GM21515 (cell line): ENCODE results near the gene OST4.

Source experiments
- ATAC-seq: cut with Tn5 transposase; IDR thresholded peaks from one replicate; pipeline ENCODE4 v1.9.1; 2021; ENCODE audit not compliant: unreplicated experiment

Gene OST4

DNA sequence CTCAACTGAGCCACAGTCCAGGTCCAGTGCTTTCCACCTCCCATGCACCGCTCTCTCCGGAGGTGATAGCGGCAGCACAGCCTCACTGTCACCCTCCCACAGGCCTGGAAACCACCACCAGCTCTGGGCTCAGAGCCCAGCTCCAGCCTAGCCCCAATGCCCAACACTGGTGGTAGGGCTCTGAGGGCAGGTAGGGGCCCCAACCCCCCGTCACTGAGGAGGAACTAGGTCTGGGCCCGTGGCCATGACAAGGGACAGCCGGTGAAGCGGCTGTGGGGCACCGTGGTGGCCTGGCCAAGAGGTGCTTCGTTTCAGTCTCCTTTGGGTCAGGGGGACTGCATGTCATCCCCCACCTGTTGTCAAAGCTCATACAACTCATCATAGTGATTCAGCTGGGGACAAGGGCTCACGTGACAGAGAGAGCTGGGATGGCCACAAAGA, 44.2 kb downstream of the OST4 start:
- ATAC-seq: no peak

DNA sequence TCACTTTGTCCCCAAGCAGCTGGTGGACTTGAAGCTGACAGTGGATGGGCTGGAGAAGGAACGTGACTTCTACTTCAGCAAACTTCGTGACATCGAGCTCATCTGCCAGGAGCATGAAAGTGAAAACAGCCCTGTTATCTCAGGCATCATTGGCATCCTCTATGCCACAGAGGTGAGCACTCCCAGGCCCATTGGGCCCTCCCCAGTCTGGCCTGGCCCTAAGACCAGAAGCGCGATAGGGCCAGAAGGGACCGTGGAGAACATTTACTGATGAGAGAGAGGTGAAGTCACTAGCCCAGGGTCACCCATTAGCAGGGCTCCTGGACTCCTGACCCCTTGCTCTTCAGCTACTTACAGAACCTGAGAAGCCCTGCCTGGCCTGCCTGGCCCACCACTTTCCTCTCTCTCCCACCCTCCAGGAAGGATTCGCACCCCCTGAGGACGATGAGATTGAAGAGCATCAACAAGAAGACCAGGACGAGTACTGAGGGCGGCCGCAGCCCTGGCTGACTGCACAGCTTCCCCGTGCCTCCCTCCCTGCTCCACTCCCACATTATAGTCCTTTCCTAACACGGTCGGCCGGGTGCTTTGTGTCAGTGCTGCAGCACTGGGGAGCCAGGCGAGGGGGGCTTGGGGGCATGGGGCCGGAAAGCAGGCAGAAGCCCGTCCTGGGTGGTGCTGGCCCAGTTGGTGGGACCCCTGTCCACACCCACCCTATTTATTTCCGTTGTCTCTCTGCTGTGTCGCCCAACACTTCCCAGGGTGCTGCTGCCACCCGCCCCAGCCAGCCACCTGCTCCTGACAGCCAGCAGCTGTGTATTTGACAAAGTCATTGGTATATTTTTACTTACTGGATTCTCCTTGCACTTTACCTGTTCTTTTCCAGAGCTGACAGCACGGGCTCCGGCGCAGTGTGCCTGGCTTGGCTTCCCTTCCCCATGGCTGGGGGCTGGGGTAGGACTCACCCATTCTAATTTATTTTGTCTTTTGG, 45.3 kb downstream of the OST4 start:
- no peak for ATAC-seq

DNA sequence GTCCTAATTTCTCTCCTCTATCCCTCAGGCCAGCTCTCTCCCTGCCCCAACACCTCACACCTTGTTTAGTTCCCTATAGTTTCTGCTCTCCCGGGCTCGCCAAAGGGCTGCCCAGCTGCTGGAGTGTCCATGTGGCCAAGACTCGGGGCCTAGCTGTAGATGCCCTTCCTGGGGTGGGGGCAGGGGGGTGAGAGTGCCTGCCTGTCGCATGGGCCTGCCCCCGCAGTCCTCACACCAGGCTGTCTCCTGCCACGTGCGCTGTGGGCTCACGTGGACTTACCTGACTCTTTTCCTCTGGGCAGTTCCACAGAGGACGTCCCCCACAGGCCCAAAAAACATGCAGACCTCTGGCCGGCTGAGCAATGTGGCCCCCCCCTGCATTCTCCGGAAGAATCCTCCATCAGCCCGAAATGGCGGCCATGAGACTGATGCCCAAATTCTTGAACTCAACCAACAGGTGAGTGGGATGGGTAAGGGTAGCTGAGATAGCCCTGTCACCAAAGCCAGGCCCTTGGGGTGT, 46.1 kb downstream of the OST4 start:
- ATAC-seq: no peak

DNA sequence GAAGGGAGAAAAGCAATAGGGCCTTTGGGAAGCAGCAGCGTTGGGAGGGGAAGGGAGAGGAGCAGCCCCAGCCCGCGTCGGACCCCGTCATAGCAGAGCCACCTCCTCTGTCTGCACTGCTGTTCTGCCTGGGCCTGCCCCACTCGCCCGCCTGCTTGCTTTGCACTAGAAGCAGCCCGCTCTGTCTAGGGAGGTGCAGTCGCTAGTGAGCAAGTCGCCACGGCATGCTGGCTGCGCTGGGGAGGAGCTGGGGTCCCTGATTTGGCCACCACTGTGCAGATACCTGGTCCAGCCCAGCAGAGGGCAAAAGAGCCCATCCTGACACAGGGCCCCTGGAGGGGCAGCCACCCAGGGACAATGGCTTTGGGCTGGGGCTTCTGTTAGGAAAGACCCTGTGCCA, 46.6 kb downstream of the OST4 start:
- ATAC-seq: no peak

DNA sequence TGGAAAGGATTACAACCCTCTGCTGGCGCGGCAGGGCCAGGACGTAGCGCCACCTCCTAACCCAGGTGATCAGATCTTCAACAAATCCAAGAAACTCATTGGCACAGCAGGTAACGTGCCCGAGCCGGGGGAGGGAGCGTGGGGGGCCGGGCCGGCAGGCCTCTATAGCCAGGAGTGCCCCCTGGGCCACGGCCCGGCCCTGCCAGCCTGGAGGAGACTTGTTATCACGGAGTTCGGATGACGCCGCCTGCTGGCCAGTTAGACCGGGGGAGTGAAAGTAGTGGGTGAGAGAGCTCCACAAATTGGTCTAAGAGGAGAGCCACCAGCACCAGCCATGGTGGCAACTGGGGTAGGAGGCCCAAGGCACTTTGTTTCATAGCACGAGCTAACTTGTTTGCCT, 47.3 kb downstream of the OST4 start:
- no peak for ATAC-seq

DNA sequence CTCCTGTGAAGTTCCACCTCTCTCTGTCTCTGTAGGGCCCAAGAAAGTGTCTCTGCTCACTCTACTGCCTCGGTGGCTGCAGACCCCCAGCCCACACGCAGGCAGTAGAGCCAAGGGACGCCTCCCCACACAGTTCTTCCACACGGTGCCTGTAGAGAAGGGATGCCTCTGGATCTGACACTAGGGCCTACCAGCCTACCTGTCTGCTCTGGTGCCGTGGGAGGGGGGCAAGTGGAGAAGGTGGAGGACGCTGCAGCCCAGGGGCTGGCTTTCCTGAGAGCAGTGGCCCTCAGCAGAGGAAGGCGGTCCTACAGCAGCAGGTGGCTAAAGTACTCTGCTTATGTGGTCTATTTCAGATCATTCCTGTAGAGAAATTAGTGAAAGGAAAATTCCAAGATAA, 47.7 kb downstream of the OST4 start:
- ATAC-seq: no peak

DNA sequence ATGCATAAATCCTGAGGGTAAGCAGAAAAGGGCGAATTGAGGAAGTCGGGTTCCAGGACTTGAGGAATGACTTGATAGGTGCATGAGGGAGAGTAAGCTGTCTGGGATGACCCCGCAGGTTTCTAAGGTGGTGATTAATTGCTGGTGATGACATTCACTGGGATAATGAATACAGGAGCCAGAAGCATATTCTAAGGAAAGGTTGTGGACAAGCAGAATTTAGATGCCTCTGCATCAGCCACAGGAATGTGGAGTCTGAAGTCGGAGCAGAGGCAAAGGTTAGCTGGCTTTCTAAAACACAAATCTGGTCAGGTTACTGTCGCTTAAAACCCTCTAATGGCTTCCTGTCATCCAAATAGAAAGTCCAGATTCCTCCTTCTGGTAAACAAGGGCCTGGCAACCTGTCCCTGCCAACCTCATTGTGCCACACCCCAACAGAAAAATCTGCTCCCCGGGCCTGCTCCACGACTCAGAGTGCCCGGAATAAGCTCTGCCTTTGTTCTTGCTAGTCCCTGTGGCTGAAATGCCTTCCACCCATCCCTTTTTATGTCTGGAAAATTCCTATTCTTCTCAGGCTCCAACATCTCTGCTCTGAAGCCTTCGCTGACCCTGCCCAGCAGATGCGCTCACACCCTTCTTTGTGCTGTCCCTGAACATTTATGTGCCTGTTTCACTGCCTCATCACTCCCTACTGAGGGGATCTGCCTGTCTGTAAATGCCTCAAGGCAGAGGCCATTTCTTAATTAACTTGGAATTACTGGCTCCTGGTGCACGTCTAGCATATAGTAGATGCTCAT, 50.0 kb downstream of the OST4 start:
- ATAC-seq: no peak
